Measurements from ENCODE around the gene ITGA1. TPM values are rescaled to one million over a fixed set of nuclear protein-coding genes. Genes with fewer than 3 reads are reported as not detected.
A peak's percentile ranks its signal among the peaks of the same experiment; 100 is the strongest.

The ITGA1 gene
- polyA plus RNA-seq, 1 donor (not counting 4 experiments of a cell fraction or from before 2014, with no cell fraction given) = 1.4 TPM

- dilution Hi-C loops (cut with MboI; ENCODE audit: extremely low pct_ligation_motif_present, low sequenced_read_pairs) = no loop called here
- peak overlapping the region; percentile 61 for H3K27ac ChIP-seq (ENCODE audit: control insufficient read depth, insufficient read depth, low read length)
- H3K9me3 ChIP-seq (ENCODE audit: control insufficient read depth, low read depth, low read length) = no peaks in the 10 kb centered on the region
- peaks cover 14 to 55% of the 10 kb centered on the region in 2 experiments for H3K36me3 ChIP-seq (ENCODE audit: control insufficient read depth in 2 of 2, extremely low read depth in 1 of 2, insufficient read depth in 2 of 2, low read length in 2 of 2)
- H3K9me1 ChIP-seq (ENCODE audit: control insufficient read depth, extremely low read depth, insufficient read depth, low read length) = peaks cover 1% of the 10 kb centered on the region
- DNase-seq (ENCODE audit: low read depth, low spot score) (no peak), FAIRE-seq (peak; percentile 48)
- peak overlapping the region in 2 of 3 experiments; percentile 34 to 45 for H3K4me3 ChIP-seq (ENCODE audit: control insufficient read depth in 2 of 3, extremely low read depth in 1 of 3, insufficient read depth in 2 of 3, low read depth in 1 of 3, low read length in 3 of 3)
- H3K79me2 ChIP-seq (ENCODE audit: control insufficient read depth, insufficient read depth, low read length) = peaks cover 97% of the 10 kb centered on the region
- H2AFZ ChIP-seq (ENCODE audit: control insufficient read depth, low read length) = no peak overlapping the region
- peak overlapping the region; percentile 74 for H3K4me2 ChIP-seq (ENCODE audit: control insufficient read depth, extremely low read depth, insufficient read depth, low read depth, low read length)
- H3K4me1 ChIP-seq (ENCODE audit: control insufficient read depth, extremely low read depth, insufficient read depth, low read length) = peaks cover 62% of the 10 kb centered on the region
- H3K27me3 ChIP-seq (ENCODE audit: control insufficient read depth, extremely low read depth, insufficient read depth, low read length) = no peaks in the 10 kb centered on the region
- no peak for TF ChIP-seq CTCF (optimal IDR thresholded peaks at IDR 0.05 in 1 of 3, IDR thresholded peaks at IDR 0.05 in 1 of 3, conservative IDR thresholded peaks at IDR 0.05 in 1 of 3; ENCODE audit: extremely low read depth in 1 of 3, insufficient read depth in 2 of 3, low read length in 3 of 3)
- H4K20me1 ChIP-seq (ENCODE audit: control insufficient read depth, extremely low read depth, insufficient read depth, low read length) = peaks cover 10% of the 10 kb centered on the region
- peak overlapping the region; percentile 4 for H3K9ac ChIP-seq (ENCODE audit: control insufficient read depth, extremely low read depth, insufficient read depth, low read length)
These were observed 209.3 kb downstream of the ITGA1 start for GRCh38 chr5:52996979-52997378.

- Histone ChIP-seq H3K9me3 (ENCODE audit: control insufficient read depth, low read depth, low read length) (no peaks in the 10 kb centered on the region), H3K4me2 (ENCODE audit: control insufficient read depth, extremely low read depth, insufficient read depth, low read depth, low read length) (peak overlapping the region; percentile 74), H3K27ac (ENCODE audit: control insufficient read depth, insufficient read depth, low read length) (peak overlapping the region; percentile 61), H2AFZ (ENCODE audit: control insufficient read depth, low read length) (no peak overlapping the region), H3K9ac (ENCODE audit: control insufficient read depth, extremely low read depth, insufficient read depth, low read length) (no peak overlapping the region), H3K4me3 (ENCODE audit: control insufficient read depth in 2 of 3, extremely low read depth in 1 of 3, insufficient read depth in 2 of 3, low read depth in 1 of 3, low read length in 3 of 3) (peak overlapping the region in 2 of 3 experiments; percentile 34 to 45), H3K79me2 (ENCODE audit: control insufficient read depth, insufficient read depth, low read length) (peaks cover 94% of the 10 kb centered on the region), H3K36me3 (ENCODE audit: control insufficient read depth in 2 of 2, extremely low read depth in 1 of 2, insufficient read depth in 2 of 2, low read length in 2 of 2) (peaks cover 14 to 50% of the 10 kb centered on the region in 2 experiments), H3K27me3 (ENCODE audit: control insufficient read depth, extremely low read depth, insufficient read depth, low read length) (no peaks in the 10 kb centered on the region), H3K4me1 (ENCODE audit: control insufficient read depth, extremely low read depth, insufficient read depth, low read length) (peaks cover 58% of the 10 kb centered on the region), H3K9me1 (ENCODE audit: control insufficient read depth, extremely low read depth, insufficient read depth, low read length) (no peaks in the 10 kb centered on the region), H4K20me1 (ENCODE audit: control insufficient read depth, extremely low read depth, insufficient read depth, low read length) (peaks cover 10% of the 10 kb centered on the region)
- FAIRE-seq (peak; percentile 34), DNase-seq (ENCODE audit: low read depth, low spot score) (no peak)
- no peak for TF ChIP-seq EZH2 (IDR thresholded peaks at IDR 0.05; ENCODE audit: low read length)
- TF ChIP-seq CTCF (optimal IDR thresholded peaks at IDR 0.05 in 1 of 3, IDR thresholded peaks at IDR 0.05 in 1 of 3, conservative IDR thresholded peaks at IDR 0.05 in 1 of 3; ENCODE audit: extremely low read depth in 1 of 3, insufficient read depth in 2 of 3, low read length in 3 of 3) = no peak
- dilution Hi-C loops (cut with MboI; ENCODE audit: extremely low pct_ligation_motif_present, low sequenced_read_pairs) = no loop called here
These were observed 209.7 kb downstream of the ITGA1 start for GRCh38 chr5:52997424-52997823.
